HepG2 (cell line): Measurements from ENCODE around the gene CACNA1G. TPM values are rescaled to one million over a fixed set of nuclear protein-coding genes. Genes with fewer than 3 reads are reported as not detected.

Source experiments
- ATAC-seq: fragments of 200-7000 bp; cut with Tn5 transposase; 3 replicates; pipeline ENCODE4 v1.9.1; 2020; ENCODE audit warnings: mild to moderate bottlenecking, moderate library complexity
- BruUV-seq: library from RNA; stranded (reverse); fragments of 400-500 nt; replicated peaks from 2 replicates; lab custom pipeline; 2021; lab: Mats Ljungman, UMichigan
- CTCF ChIA-PET: fragments of 300-600 bp; formaldehyde crosslinking; extraction: SDS; loops from one replicate; lab custom pipeline; 2021; ENCODE audit warnings: low total read pairs, inconsistent platforms, low intra/inter-chr PET ratio; lab: Yijun Ruan, JAX
- POLR2A ChIA-PET: fragments of 350-600 bp; sonication (Branson Sonifier 250); formaldehyde crosslinking; loops from one replicate; lab custom pipeline; 2020; ENCODE audit warnings: antibody characterized with exemption, inconsistent platforms; lab: Yijun Ruan, JAX
- DNase-seq: peaks from one replicate; pipeline ENCODE4 v3.0.0-alpha.2; 2015; ENCODE audit warnings: low spot score
- FAIRE-seq: peaks from 3 replicates; lab custom pipeline; 2011; peaks lifted over from hg19 to GRCh38; lab: Jason Lieb, UNC
- H2AFZ ChIP-seq: one replicate; pipeline ENCODE4 v1.6.1; 2011; ENCODE audit warnings: low read length, inconsistent platforms
- H3K27ac ChIP-seq: fragments of 300-600 bp; 3 replicates; pipeline ENCODE4 v1.8.0; 2011; ENCODE audit warnings: mixed run types, mild to moderate bottlenecking, mixed read lengths, low read length, inconsistent platforms; ENCODE audit not compliant: insufficient read depth; ENCODE audit errors: extremely low read length
- H3K27me3 ChIP-seq, 2 experiments: fragments of 200-600 bp in 1 of 2; 2 replicates in 1 of 2; 3 replicates in 1 of 2; pipeline versions ENCODE4 v1.6.0 to v1.8.0; 2011; ENCODE audit warnings: low read length in 2 of 2, mild to moderate bottlenecking in 2 of 2, moderate library complexity in 2 of 2, inconsistent platforms in 1 of 2; ENCODE audit not compliant: insufficient read depth in 2 of 2, control insufficient read depth in 1 of 2
- H3K36me3 ChIP-seq, 2 experiments: fragments of 200-600 bp in 1 of 2; replicated peaks in 1 of 2; 2 replicates in 1 of 2; 3 replicates in 1 of 2; pipeline versions ENCODE4 v1.5.1 to v1.8.0; 2011; ENCODE audit warnings: low read length in 2 of 2, inconsistent platforms in 1 of 2; ENCODE audit not compliant: insufficient read depth in 2 of 2, control insufficient read depth in 1 of 2
- H3K4me1 ChIP-seq: 2 replicates; pipeline ENCODE4 v1.5.1; 2012; ENCODE audit warnings: low read length, inconsistent platforms; ENCODE audit not compliant: insufficient read depth
- H3K4me2 ChIP-seq: 2 replicates; pipeline ENCODE4 v1.6.0; 2011; ENCODE audit warnings: low read depth, low read length, inconsistent platforms
- H3K4me3 ChIP-seq, 3 experiments: fragments of 200-600 bp in 1 of 3; sonication (generic), shearing (Covaris generic) in 1 of 3; replicated peaks in 1 of 3; 2 replicates each; pipeline ENCODE4 v1.5.1; 2011 to 2016; ENCODE audit warnings: low read length in 3 of 3, inconsistent platforms in 2 of 3, low read depth in 2 of 3, mild to moderate bottlenecking in 2 of 3, control low read depth in 1 of 3, mixed read lengths in 1 of 3; ENCODE audit not compliant: insufficient read depth in 1 of 3
- H3K79me2 ChIP-seq: one replicate; pipeline ENCODE4 v1.6.1; 2011; ENCODE audit warnings: low read length, inconsistent platforms; ENCODE audit not compliant: insufficient read depth
- H3K9ac ChIP-seq: 2 replicates; pipeline ENCODE4 v1.6.0; 2011; ENCODE audit warnings: mild to moderate bottlenecking, low read depth, low read length, inconsistent platforms; ENCODE audit not compliant: insufficient read depth
- H3K9me3 ChIP-seq: 2 replicates; pipeline ENCODE4 v1.5.1; 2012; ENCODE audit warnings: mild to moderate bottlenecking, low read length
- H4K20me1 ChIP-seq: 2 replicates; pipeline ENCODE4 v1.6.0; 2011; ENCODE audit warnings: inconsistent platforms, mild to moderate bottlenecking, low read length, moderate library complexity; ENCODE audit not compliant: insufficient read depth
- GTF3A ChIP-seq: sonication (generic); formaldehyde crosslinking; conservative IDR thresholded peaks from 2 replicates; pipeline ENCODE4 v1.4.0; 2020; ENCODE audit warnings: mild to moderate bottlenecking, missing genetic modification reagents
- HOXD1 ChIP-seq: sonication (generic); formaldehyde crosslinking; IDR thresholded peaks from 2 replicates; pipeline ENCODE4 v1.5.0; 2020; ENCODE audit warnings: missing genetic modification reagents
- KMT2B ChIP-seq: IDR thresholded peaks from 2 replicates; pipeline ENCODE4 v1.6.1; 2016; ENCODE audit warnings: missing genetic modification reagents, missing compliant biosample characterization
- MZF1 ChIP-seq: sonication (generic); formaldehyde crosslinking; IDR thresholded peaks from 2 replicates; pipeline ENCODE4 v1.8.1; 2023; ENCODE audit warnings: mild to moderate bottlenecking, missing genetic modification reagents, borderline replicate concordance
- PCBP1 ChIP-seq: fragments of 200-400 bp; formaldehyde crosslinking; IDR thresholded peaks from 2 replicates; pipeline ENCODE4 v1.6.1; 2017; ENCODE audit warnings: mild to moderate bottlenecking, low read depth, low read length, borderline replicate concordance
- RORA ChIP-seq: sonication (generic); formaldehyde crosslinking; IDR thresholded peaks from 2 replicates; pipeline ENCODE4 v1.5.0; 2020; ENCODE audit warnings: mild to moderate bottlenecking, missing genetic modification reagents, moderate library complexity
- SALL1 ChIP-seq: sonication (generic); formaldehyde crosslinking; IDR thresholded peaks from 2 replicates; pipeline ENCODE4 v1.8.0; 2022; ENCODE audit warnings: mild to moderate bottlenecking, missing genetic modification reagents
- SIN3A ChIP-seq: IDR thresholded peaks from 2 replicates; pipeline ENCODE4 v1.6.1; 2011; ENCODE audit warnings: low read depth, mild to moderate bottlenecking, control low read depth, low read length, borderline replicate concordance
- SRSF9 ChIP-seq: fragments of 200-400 bp; formaldehyde crosslinking; IDR thresholded peaks from 2 replicates; pipeline ENCODE4 v1.6.1; 2018; ENCODE audit warnings: borderline replicate concordance, mild to moderate bottlenecking, low read depth, low read length; ENCODE audit not compliant: insufficient read depth, poor library complexity, severe bottlenecking
- ZNF382 ChIP-seq: sonication (generic); formaldehyde crosslinking; IDR thresholded peaks from 2 replicates; pipeline ENCODE4 v1.5.0; 2020; ENCODE audit warnings: missing genetic modification reagents, mild to moderate bottlenecking, borderline replicate concordance
- ZNF564 ChIP-seq: sonication (generic); formaldehyde crosslinking; IDR thresholded peaks from 2 replicates; pipeline ENCODE4 v1.8.1; 2023; ENCODE audit warnings: mild to moderate bottlenecking, missing genetic modification reagents
- ZNF615 ChIP-seq: sonication (generic); formaldehyde crosslinking; IDR thresholded peaks from 2 replicates; pipeline ENCODE4 v1.5.0; 2020; ENCODE audit warnings: mild to moderate bottlenecking, missing genetic modification reagents, borderline replicate concordance
- ZNF619 ChIP-seq: sonication (generic); formaldehyde crosslinking; IDR thresholded peaks from 2 replicates; pipeline ENCODE4 v1.4.0; 2020; ENCODE audit warnings: mild to moderate bottlenecking, missing genetic modification reagents
- WGBS: methylation state at CpG from one replicate; pipeline ENCODE4 v1.1.6; 2017; ENCODE audit warnings: low lambda C conversion rate; 5-methylcytosine and 5-hydroxymethylcytosine counted together
- in situ Hi-C: cut with HindIII; loops from 2 replicates; pipeline ENCODE4 v1.10.0; 2017; ENCODE audit warnings: low pct_unique_long_range_greater_than_20kb; ENCODE audit not compliant: extremely low pct_ligation_motif_present
- intact Hi-C: fragments of 100-400 bp; cut with micrococcal nuclease; formaldehyde crosslinking; loops from one replicate; pipeline ENCODE4 v1.10.0; 2022; ENCODE audit not compliant: unreplicated experiment
- polyA plus RNA-seq, 8 experiments: library from polyadenylated mRNA; depleted of rRNA in 3 of 8; stranded (reverse) in 7 of 8; unstranded in 1 of 8; fragments of >200 nt; fragmentation: Illumina TruSeq in 4 of 8; extraction: Trizol in 4 of 8; gene quantifications; 2 replicates each; pipeline versions ENCODE4 v1.2.1 to v1.2.3, GENCODE V29; 2011 to 2016; ENCODE audit warnings: low read depth in 4 of 8, missing spikeins in 1 of 8, mixed read lengths in 1 of 8; ENCODE audit not compliant: insufficient read depth in 1 of 8
- total RNA-seq, 5 experiments: library from RNA; depleted of rRNA; stranded (reverse); fragments of >200 nt; fragmentation: Illumina TruSeq; extraction: Trizol; gene quantifications; 2 replicates each; pipeline ENCODE4 v1.2.3, GENCODE V29; 2016; ENCODE audit warnings: low read depth in 1 of 5
- TF ChIP-seq, protein P1 (sequence below): IDR thresholded peaks from 2 replicates; pipeline ENCODE4 v1.6.1; 2016; ENCODE audit warnings: mild to moderate bottlenecking, missing biosample characterization, missing genetic modification reagents
- TF ChIP-seq, protein P2 (sequence below): IDR thresholded peaks from 2 replicates; pipeline ENCODE4 v1.6.1; 2016; ENCODE audit warnings: missing genetic modification reagents, missing compliant biosample characterization
- TF ChIP-seq, protein P3 (sequence below): sonication (generic); formaldehyde crosslinking; IDR thresholded peaks from 2 replicates; pipeline ENCODE4 v1.4.0; 2020; ENCODE audit warnings: missing genetic modification reagents

CACNA1G gene
- total and polyA plus RNA-seq, 2 of the 13 experiments (the other 11 are each of a cell fraction or from before 2014, with no cell fraction given) = 0.02 TPM; not detected in 1

DNA sequence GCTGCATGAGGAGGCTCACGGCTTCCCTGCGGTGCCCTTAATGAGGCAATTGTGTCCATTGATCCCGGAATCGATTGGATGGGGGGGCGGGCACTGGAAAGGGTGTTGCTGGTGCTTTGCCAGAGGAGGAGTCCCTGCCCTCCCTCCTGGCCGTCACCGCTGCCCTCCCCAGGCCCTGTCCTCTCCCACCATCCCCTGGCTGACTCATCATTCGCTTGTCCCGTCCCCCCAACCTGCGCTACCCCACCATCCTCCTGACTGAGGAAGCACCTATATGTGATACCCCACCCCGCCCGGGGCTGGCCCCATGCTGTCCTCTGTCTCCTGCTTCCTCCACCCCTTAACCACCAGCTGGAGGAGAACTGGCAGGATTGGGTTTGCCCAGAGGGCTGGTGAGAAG, 20.8 kb downstream of the CACNA1G start:
- Histone ChIP-seq H3K4me1 (no peaks in the 10 kb centered on the region), H3K4me3 (no peak overlapping the region), H3K36me3 (no peaks in the 10 kb centered on the region), H4K20me1 (no peaks in the 10 kb centered on the region), H3K79me2 (no peaks in the 10 kb centered on the region), H3K4me2 (no peak overlapping the region), H3K9me3 (no peaks in the 10 kb centered on the region), H3K27me3 (peaks cover 25 to 95% of the 10 kb centered on the region in 2 experiments), H2AFZ (no peak overlapping the region), H3K27ac (no peak overlapping the region), H3K9ac (no peak overlapping the region)
- in situ Hi-C loops (no loop called here), intact Hi-C loops (no loop called here)
- DNase-seq (no peak), ATAC-seq (no peak), FAIRE-seq (no peak)
- no TSS peak for BruUV-seq
- no peak for TF ChIP-seq MZF1 (CRISPR knock-in tag)
- TF ChIP-seq ZNF382 = no peak
- TF ChIP-seq ZNF564 = no peak
- no peak for TF ChIP-seq PCBP1
- no peak for TF ChIP-seq KMT2B (CRISPR knock-in tag)
- TF ChIP-seq, protein P1, sequence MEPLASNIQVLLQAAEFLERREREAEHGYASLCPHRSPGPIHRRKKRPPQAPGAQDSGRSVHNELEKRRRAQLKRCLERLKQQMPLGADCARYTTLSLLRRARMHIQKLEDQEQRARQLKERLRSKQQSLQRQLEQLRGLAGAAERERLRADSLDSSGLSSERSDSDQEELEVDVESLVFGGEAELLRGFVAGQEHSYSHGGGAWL (CRISPR knock-in tag) = no peak
- TF ChIP-seq ZNF619 (CRISPR knock-in tag) = no peak
- no peak for TF ChIP-seq SALL1 (CRISPR knock-in tag)
- TF ChIP-seq, protein P2, sequence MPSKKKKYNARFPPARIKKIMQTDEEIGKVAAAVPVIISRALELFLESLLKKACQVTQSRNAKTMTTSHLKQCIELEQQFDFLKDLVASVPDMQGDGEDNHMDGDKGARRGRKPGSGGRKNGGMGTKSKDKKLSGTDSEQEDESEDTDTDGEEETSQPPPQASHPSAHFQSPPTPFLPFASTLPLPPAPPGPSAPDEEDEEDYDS (CRISPR knock-in tag) = no peak
- TF ChIP-seq ZNF615 = no peak
- no peak for TF ChIP-seq RORA
- no peak for TF ChIP-seq GTF3A
- TF ChIP-seq SRSF9 = no peak
- no peak for TF ChIP-seq HOXD1
- no peak for TF ChIP-seq SIN3A
- TF ChIP-seq, protein P3, sequence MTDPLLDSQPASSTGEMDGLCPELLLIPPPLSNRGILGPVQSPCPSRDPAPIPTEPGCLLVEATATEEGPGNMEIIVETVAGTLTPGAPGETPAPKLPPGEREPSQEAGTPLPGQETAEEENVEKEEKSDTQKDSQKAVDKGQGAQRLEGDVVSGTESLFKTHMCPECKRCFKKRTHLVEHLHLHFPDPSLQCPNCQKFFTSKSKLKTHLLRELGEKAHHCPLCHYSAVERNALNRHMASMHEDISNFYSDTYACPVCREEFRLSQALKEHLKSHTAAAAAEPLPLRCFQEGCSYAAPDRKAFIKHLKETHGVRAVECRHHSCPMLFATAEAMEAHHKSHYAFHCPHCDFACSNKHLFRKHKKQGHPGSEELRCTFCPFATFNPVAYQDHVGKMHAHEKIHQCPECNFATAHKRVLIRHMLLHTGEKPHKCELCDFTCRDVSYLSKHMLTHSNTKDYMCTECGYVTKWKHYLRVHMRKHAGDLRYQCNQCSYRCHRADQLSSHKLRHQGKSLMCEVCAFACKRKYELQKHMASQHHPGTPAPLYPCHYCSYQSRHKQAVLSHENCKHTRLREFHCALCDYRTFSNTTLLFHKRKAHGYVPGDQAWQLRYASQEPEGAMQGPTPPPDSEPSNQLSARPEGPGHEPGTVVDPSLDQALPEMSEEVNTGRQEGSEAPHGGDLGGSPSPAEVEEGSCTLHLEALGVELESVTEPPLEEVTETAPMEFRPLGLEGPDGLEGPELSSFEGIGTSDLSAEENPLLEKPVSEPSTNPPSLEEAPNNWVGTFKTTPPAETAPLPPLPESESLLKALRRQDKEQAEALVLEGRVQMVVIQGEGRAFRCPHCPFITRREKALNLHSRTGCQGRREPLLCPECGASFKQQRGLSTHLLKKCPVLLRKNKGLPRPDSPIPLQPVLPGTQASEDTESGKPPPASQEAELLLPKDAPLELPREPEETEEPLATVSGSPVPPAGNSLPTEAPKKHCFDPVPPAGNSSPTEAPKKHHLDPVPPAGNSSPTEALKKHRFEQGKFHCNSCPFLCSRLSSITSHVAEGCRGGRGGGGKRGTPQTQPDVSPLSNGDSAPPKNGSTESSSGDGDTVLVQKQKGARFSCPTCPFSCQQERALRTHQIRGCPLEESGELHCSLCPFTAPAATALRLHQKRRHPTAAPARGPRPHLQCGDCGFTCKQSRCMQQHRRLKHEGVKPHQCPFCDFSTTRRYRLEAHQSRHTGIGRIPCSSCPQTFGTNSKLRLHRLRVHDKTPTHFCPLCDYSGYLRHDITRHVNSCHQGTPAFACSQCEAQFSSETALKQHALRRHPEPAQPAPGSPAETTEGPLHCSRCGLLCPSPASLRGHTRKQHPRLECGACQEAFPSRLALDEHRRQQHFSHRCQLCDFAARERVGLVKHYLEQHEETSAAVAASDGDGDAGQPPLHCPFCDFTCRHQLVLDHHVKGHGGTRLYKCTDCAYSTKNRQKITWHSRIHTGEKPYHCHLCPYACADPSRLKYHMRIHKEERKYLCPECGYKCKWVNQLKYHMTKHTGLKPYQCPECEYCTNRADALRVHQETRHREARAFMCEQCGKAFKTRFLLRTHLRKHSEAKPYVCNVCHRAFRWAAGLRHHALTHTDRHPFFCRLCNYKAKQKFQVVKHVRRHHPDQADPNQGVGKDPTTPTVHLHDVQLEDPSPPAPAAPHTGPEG (CRISPR knock-in tag) = no peak
- ChIA-PET POLR2A (no interaction called here), CTCF (no interaction called here)
- 51% methylated on average over 12 of the region's 12 CpGs for WGBS
